ENCODE results near the gene RAB40B. TPM values are rescaled to one million over a fixed set of nuclear protein-coding genes. Genes with fewer than 3 reads are reported as not detected.

RAB40B gene
- polyA plus RNA-seq, 2 of the 4 experiments (the other 2 are of a cell fraction) = 5.6 to 9.4 TPM

DNA sequence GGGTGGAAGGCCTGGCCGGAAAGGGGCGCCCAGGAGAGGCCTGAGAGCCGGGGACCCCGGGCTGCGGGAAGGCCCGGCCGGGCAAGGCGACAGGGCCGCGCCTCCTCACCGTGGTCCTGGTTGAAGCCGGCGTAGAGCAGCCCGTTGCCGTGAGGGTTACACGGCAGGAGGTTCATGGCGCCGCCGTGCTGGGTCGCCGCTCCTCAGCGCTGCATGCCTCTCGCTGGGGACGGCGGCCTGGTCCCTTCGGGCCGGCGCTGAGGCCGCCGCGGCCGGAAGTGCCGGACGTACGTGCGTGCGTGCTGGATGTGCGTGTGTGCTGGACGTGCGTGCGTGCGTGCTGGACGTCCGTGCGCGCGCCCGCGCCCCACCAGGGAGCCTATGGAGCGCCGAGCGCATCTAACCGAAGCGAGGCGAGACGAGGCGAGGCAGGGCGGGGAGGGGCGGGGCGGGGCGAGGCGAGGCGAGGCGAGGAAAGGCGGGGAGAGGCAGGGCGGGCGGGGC lies 50.3 kb downstream of the RAB40B start, which contains the start of gene WDR45B:
Gene WDR45B, minus strand, starts transcription at position 280 of the 504 bp plus-strand sequence. Its CDS starts 104 bp downstream, at position 176.
- FAIRE-seq = peak; percentile 68
- TF ChIP-seq FOSB (CRISPR knock-in tag; IDR thresholded peaks at IDR 0.05) = no peak
- TF ChIP-seq, protein P1, sequence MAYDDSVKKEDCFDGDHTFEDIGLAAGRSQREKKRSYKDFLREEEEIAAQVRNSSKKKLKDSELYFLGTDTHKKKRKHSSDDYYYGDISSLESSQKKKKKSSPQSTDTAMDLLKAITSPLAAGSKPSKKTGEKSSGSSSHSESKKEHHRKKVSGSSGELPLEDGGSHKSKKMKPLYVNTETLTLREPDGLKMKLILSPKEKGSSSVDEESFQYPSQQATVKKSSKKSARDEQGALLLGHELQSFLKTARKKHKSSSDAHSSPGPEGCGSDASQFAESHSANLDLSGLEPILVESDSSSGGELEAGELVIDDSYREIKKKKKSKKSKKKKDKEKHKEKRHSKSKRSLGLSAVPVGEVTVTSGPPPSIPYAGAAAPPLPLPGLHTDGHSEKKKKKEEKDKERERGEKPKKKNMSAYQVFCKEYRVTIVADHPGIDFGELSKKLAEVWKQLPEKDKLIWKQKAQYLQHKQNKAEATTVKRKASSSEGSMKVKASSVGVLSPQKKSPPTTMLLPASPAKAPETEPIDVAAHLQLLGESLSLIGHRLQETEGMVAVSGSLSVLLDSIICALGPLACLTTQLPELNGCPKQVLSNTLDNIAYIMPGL (CRISPR knock-in tag; IDR thresholded peaks at IDR 0.05; ENCODE audit: borderline replicate concordance) = peak; percentile 87
- no peak for TF ChIP-seq MAZ (IDR thresholded peaks at IDR 0.05; ENCODE audit: borderline replicate concordance, low read depth, low read length)
- TF ChIP-seq EP300 (IDR thresholded peaks at IDR 0.05) = no peak
- TF ChIP-seq ZNF302 (CRISPR knock-in tag; IDR thresholded peaks at IDR 0.05) = no peak
- TF ChIP-seq SMC3 (IDR thresholded peaks at IDR 0.05) = no peak
- no peak for TF ChIP-seq NR3C1 (IDR thresholded peaks at IDR 0.05)
- peak; percentile 98 for TF ChIP-seq POLR2A (IDR thresholded peaks at IDR 0.05; ENCODE audit: low read length)
- TF ChIP-seq, protein P2, sequence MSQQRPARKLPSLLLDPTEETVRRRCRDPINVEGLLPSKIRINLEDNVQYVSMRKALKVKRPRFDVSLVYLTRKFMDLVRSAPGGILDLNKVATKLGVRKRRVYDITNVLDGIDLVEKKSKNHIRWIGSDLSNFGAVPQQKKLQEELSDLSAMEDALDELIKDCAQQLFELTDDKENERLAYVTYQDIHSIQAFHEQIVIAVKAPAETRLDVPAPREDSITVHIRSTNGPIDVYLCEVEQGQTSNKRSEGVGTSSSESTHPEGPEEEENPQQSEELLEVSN (IDR thresholded peaks at IDR 0.05; ENCODE audit: borderline replicate concordance, low read depth) = peak; percentile 51; the same call in 1 of the 2 replicates
- TF ChIP-seq, protein P3, sequence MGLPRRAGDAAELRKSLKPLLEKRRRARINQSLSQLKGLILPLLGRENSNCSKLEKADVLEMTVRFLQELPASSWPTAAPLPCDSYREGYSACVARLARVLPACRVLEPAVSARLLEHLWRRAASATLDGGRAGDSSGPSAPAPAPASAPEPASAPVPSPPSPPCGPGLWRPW (IDR thresholded peaks at IDR 0.05) = no peak
- no peak for TF ChIP-seq RNF2 (IDR thresholded peaks at IDR 0.05; ENCODE audit: borderline replicate concordance, low read depth)
- TF ChIP-seq HOXB5 (CRISPR knock-in tag; IDR thresholded peaks at IDR 0.05) = no peak
- TF ChIP-seq CBX8 (IDR thresholded peaks at IDR 0.05) = no peak
- TF ChIP-seq, protein P4, sequence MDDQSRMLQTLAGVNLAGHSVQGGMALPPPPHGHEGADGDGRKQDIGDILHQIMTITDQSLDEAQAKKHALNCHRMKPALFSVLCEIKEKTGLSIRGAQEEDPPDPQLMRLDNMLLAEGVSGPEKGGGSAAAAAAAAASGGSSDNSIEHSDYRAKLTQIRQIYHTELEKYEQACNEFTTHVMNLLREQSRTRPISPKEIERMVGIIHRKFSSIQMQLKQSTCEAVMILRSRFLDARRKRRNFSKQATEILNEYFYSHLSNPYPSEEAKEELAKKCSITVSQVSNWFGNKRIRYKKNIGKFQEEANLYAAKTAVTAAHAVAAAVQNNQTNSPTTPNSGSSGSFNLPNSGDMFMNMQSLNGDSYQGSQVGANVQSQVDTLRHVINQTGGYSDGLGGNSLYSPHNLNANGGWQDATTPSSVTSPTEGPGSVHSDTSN (IDR thresholded peaks at IDR 0.05) = no peak
- TF ChIP-seq POLR2AphosphoS2 (conservative IDR thresholded peaks at IDR 0.05; ENCODE audit: low read length) = no peak
- peak; percentile 50 to 91; a peak in 3 of 5 replicates for TF ChIP-seq JUN (IDR thresholded peaks at IDR 0.05)
- TF ChIP-seq RAD21 (conservative IDR thresholded peaks at IDR 0.05 in 1 of 2, IDR thresholded peaks at IDR 0.05 in 1 of 2) = no peak
- TF ChIP-seq, protein P5, sequence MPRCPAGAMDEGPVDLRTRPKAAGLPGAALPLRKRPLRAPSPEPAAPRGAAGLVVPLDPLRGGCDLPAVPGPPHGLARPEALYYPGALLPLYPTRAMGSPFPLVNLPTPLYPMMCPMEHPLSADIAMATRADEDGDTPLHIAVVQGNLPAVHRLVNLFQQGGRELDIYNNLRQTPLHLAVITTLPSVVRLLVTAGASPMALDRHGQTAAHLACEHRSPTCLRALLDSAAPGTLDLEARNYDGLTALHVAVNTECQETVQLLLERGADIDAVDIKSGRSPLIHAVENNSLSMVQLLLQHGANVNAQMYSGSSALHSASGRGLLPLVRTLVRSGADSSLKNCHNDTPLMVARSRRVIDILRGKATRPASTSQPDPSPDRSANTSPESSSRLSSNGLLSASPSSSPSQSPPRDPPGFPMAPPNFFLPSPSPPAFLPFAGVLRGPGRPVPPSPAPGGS (IDR thresholded peaks at IDR 0.05) = peak; percentile 91
- no peak for TF ChIP-seq SREBF2 (IDR thresholded peaks at IDR 0.05)
- no peak for TF ChIP-seq HDAC2 (IDR thresholded peaks at IDR 0.05)
- TF ChIP-seq HOXB13 (CRISPR knock-in tag; IDR thresholded peaks at IDR 0.05; ENCODE audit: low read depth) = no peak
- TF ChIP-seq, protein P6, sequence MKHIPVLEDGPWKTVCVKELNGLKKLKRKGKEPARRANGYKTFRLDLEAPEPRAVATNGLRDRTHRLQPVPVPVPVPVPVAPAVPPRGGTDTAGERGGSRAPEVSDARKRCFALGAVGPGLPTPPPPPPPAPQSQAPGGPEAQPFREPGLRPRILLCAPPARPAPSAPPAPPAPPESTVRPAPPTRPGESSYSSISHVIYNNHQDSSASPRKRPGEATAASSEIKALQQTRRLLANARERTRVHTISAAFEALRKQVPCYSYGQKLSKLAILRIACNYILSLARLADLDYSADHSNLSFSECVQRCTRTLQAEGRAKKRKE (CRISPR knock-in tag; IDR thresholded peaks at IDR 0.05; ENCODE audit: low read depth) = peak; percentile 25; the same call in 1 of the 2 replicates
- TF ChIP-seq NPAS2 (CRISPR knock-in tag; IDR thresholded peaks at IDR 0.05; ENCODE audit: borderline replicate concordance) = no peak
- no peak for TF ChIP-seq HEYL (CRISPR knock-in tag; IDR thresholded peaks at IDR 0.05)
- peak; percentile 37; the same call in 1 of the 2 replicates for TF ChIP-seq TP53 (CRISPR knock-in tag; IDR thresholded peaks at IDR 0.05)
- TF ChIP-seq KDM5A (IDR thresholded peaks at IDR 0.05) = no peak
- TF ChIP-seq, protein P7, sequence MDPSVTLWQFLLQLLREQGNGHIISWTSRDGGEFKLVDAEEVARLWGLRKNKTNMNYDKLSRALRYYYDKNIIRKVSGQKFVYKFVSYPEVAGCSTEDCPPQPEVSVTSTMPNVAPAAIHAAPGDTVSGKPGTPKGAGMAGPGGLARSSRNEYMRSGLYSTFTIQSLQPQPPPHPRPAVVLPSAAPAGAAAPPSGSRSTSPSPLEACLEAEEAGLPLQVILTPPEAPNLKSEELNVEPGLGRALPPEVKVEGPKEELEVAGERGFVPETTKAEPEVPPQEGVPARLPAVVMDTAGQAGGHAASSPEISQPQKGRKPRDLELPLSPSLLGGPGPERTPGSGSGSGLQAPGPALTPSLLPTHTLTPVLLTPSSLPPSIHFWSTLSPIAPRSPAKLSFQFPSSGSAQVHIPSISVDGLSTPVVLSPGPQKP (IDR thresholded peaks at IDR 0.05; ENCODE audit: low read depth, low read length) = peak; percentile 61; the same call in 1 of the 2 replicates
- TF ChIP-seq KDM1A (IDR thresholded peaks at IDR 0.05; ENCODE audit: low read depth) = no peak
- no peak for TF ChIP-seq EHMT2 (IDR thresholded peaks at IDR 0.05; ENCODE audit: low read depth)
- peak; percentile 79 for TF ChIP-seq MYC (IDR thresholded peaks at IDR 0.05; ENCODE audit: borderline replicate concordance, low read length)
- no peak for TF ChIP-seq RCOR1 (IDR thresholded peaks at IDR 0.05; ENCODE audit: low read depth, low read length)
- TF ChIP-seq RFX5 (IDR thresholded peaks at IDR 0.05) = no peak
- TF ChIP-seq ZC3H11A (IDR thresholded peaks at IDR 0.05) = no peak
- TF ChIP-seq PHF8 (IDR thresholded peaks at IDR 0.05; ENCODE audit: borderline replicate concordance, low read depth) = peak; percentile 100
- TF ChIP-seq, protein P8, sequence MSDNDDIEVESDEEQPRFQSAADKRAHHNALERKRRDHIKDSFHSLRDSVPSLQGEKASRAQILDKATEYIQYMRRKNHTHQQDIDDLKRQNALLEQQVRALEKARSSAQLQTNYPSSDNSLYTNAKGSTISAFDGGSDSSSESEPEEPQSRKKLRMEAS (IDR thresholded peaks at IDR 0.05) = peak; percentile 92

More for the DNA sequence above, 50.3 kb downstream of the RAB40B start, which contains the start of gene WDR45B:
- ChIA-PET POLR2A (no interaction called here), CTCF (no interaction called here)
- Histone ChIP-seq H3K9me3 (no peaks in the 10 kb centered on the region), H3K27ac (peak within 1 kb of the TSS; percentile 91 to 95), H3K4me1 (peaks cover 23% of the 10 kb centered on the region), H3K4me2 (peak within 1 kb of the TSS; percentile 98), H3K4me3 (peak within 1 kb of the TSS; percentile 90)
- peak; percentile 98 to 99 for DNase-seq (ENCODE audit: low read depth in 1 of 2, low spot score in 1 of 2)
- WGBS (ENCODE audit: missing lambda C conversion rate) = 0% methylated on average over 9 of the region's 67 CpGs
- peak; percentile 88 to 94 for ATAC-seq
